Glutamatergic neuron (in vitro differentiated cells): ENCODE data around the gene GPER1. TPM values are rescaled to one million over a fixed set of nuclear protein-coding genes. Genes with fewer than 3 reads are reported as not detected.

Source experiments
- DNase-seq: peaks from one replicate; pipeline ENCODE4 v3.0.0; 2022
- H3K27ac Mint-ChIP-seq: one replicate; pipeline ENCODE4 v1.8.0; 2020; ENCODE audit warnings: mild to moderate bottlenecking, mixed read lengths, inconsistent platforms; ENCODE audit not compliant: unreplicated experiment
- H3K27me3 Mint-ChIP-seq: one replicate; pipeline ENCODE4 v1.8.0; 2020; ENCODE audit warnings: mild to moderate bottlenecking, moderate library complexity, mixed read lengths, inconsistent platforms; ENCODE audit not compliant: unreplicated experiment
- H3K36me3 Mint-ChIP-seq: one replicate; pipeline ENCODE4 v1.8.0; 2020; ENCODE audit warnings: mild to moderate bottlenecking, mixed read lengths, inconsistent platforms; ENCODE audit not compliant: unreplicated experiment
- H3K4me1 Mint-ChIP-seq: one replicate; pipeline ENCODE4 v1.8.0; 2020; ENCODE audit warnings: mild to moderate bottlenecking, low read depth, mixed read lengths, inconsistent platforms; ENCODE audit not compliant: unreplicated experiment
- H3K4me3 Mint-ChIP-seq: one replicate; pipeline ENCODE4 v1.8.0; 2020; ENCODE audit warnings: mild to moderate bottlenecking, mixed read lengths, inconsistent platforms; ENCODE audit not compliant: unreplicated experiment
- H3K9me3 Mint-ChIP-seq: one replicate; pipeline ENCODE4 v1.8.0; 2020; ENCODE audit warnings: mild to moderate bottlenecking, moderate library complexity, mixed read lengths, inconsistent platforms; ENCODE audit not compliant: unreplicated experiment
- total RNA-seq: library from RNA; stranded (reverse); fragmentation: NEBNext Ultra II Directional; extraction: Animal tissue kit (Norgen Biotek cat#: 25700); gene quantifications from one replicate; pipeline ENCODE4 v1.2.1, GENCODE V29; 2021; ENCODE audit not compliant: unreplicated experiment
- TF ChIP-seq, protein P1 (sequence below): fragments of 200-600 bp; sonication (generic); IDR thresholded peaks from one replicate; pipeline ENCODE4 v1.5.0; 2021; ENCODE audit not compliant: partially characterized antibody, unreplicated experiment

The GPER1 gene
- total RNA-seq, 1 donor from 2014 or later, result 0.59 TPM

DNA sequence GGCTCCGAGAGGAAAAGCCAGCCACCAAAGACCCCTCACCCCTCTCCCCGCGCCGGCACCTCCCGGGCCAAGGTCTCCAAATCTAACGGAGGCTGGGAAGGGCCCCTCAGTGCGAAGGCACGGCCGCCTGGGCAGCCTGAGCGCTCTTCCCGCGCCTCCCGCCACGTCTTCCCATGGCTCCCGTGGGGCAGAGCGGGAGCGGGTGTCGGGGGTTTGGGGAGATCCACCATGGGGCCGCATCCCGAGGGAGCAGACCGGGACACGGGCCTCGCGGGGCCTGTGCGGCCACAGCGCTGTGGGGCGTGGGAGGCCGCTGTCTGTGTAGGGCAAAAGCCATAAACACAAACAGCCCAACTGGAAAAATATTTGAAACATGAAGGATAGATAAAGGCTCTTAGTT lies 22.4 kb downstream of the GPER1 start:
- TF ChIP-seq, protein P1, sequence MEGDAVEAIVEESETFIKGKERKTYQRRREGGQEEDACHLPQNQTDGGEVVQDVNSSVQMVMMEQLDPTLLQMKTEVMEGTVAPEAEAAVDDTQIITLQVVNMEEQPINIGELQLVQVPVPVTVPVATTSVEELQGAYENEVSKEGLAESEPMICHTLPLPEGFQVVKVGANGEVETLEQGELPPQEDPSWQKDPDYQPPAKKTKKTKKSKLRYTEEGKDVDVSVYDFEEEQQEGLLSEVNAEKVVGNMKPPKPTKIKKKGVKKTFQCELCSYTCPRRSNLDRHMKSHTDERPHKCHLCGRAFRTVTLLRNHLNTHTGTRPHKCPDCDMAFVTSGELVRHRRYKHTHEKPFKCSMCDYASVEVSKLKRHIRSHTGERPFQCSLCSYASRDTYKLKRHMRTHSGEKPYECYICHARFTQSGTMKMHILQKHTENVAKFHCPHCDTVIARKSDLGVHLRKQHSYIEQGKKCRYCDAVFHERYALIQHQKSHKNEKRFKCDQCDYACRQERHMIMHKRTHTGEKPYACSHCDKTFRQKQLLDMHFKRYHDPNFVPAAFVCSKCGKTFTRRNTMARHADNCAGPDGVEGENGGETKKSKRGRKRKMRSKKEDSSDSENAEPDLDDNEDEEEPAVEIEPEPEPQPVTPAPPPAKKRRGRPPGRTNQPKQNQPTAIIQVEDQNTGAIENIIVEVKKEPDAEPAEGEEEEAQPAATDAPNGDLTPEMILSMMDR, result no peak
- peaks cover 9% of the 10 kb centered on the region for H3K4me1 Mint-ChIP-seq
- H3K36me3 Mint-ChIP-seq, result peaks cover 6% of the 10 kb centered on the region
- no peak for DNase-seq
- peaks cover 12% of the 10 kb centered on the region for H3K9me3 Mint-ChIP-seq
- H3K27ac Mint-ChIP-seq, result no peak overlapping the region
- H3K27me3 Mint-ChIP-seq, result peaks cover 6% of the 10 kb centered on the region
- H3K4me3 Mint-ChIP-seq, result no peak overlapping the region

DNA sequence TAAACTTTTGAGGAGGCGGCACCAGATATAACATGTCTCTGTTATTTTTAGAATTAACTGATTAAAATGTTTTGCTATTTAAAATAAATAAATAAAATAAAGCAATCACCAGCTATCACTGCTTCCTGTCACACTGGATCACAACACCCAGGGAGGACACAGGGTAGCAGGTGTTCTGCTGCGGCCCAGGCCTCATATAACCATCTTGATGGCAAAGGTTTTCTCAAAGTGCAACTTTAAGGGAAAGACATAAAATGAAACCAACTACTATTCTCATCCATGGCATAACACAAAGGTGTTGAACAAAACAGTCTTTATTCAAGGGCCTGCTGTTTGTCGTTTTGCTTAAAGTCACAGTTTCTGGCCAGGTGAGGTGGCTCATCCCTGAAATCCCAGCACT lies 23.2 kb downstream of the GPER1 start:
- H3K36me3 Mint-ChIP-seq, result peaks cover 14% of the 10 kb centered on the region
- DNase-seq, result no peak
- TF ChIP-seq, protein P1, result no peak
- H3K4me1 Mint-ChIP-seq, result peaks cover 8% of the 10 kb centered on the region
- H3K4me3 Mint-ChIP-seq, result no peak overlapping the region
- H3K9me3 Mint-ChIP-seq, result peaks cover 12% of the 10 kb centered on the region
- H3K27me3 Mint-ChIP-seq, result peaks cover 8% of the 10 kb centered on the region
- H3K27ac Mint-ChIP-seq, result no peak overlapping the region

GRCh38 chr7:1112109-1112508 lies 24.2 kb downstream of the GPER1 start:
- Mint-ChIP-seq H3K27me3 (peaks cover 6% of the 10 kb centered on the region), H3K9me3 (peaks cover 12% of the 10 kb centered on the region), H3K4me1 (peaks cover 6% of the 10 kb centered on the region), H3K36me3 (peaks cover 14% of the 10 kb centered on the region), H3K27ac (no peak overlapping the region), H3K4me3 (no peak overlapping the region)
- TF ChIP-seq, protein P1, result no peak
- DNase-seq, result no peak

- TF ChIP-seq, protein P1, result no peak
- H3K9me3 Mint-ChIP-seq, result peaks cover 10% of the 10 kb centered on the region
- no peak overlapping the region for H3K27ac Mint-ChIP-seq
- no peak for DNase-seq
- peaks cover 14% of the 10 kb centered on the region for H3K36me3 Mint-ChIP-seq
- peaks cover 6% of the 10 kb centered on the region for H3K4me1 Mint-ChIP-seq
- H3K27me3 Mint-ChIP-seq, result peaks cover 6% of the 10 kb centered on the region
- H3K4me3 Mint-ChIP-seq, result no peak overlapping the region
Observed at GRCh38 chr7:1112625-1113547, 25.0 kb downstream of the GPER1 start.

DNA sequence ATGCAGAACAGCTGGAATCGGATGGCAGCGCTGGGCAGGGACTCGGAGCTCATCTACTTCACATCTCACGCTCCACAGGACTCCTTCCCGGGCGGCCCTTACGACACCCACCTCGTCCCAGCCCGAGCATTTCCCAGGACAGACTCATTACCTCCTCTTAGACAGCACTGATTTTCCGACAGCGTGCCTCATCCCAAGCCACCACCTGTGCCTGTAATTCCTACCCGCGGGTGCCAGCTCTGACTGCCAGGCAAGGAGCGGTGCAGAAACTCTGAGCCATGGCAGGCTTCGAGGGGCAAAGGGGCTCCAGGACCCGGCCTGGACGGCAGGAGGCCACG lies 25.6 kb downstream of the GPER1 start:
- Mint-ChIP-seq H3K9me3 (peaks cover 10% of the 10 kb centered on the region), H3K27ac (no peak overlapping the region), H3K36me3 (peaks cover 14% of the 10 kb centered on the region), H3K4me1 (peaks cover 6% of the 10 kb centered on the region), H3K4me3 (no peak overlapping the region), H3K27me3 (peaks cover 6% of the 10 kb centered on the region)
- no peak for DNase-seq
- TF ChIP-seq, protein P1, result no peak
